ENCODE results near the gene PMEL. TPM values are rescaled to one million over a fixed set of nuclear protein-coding genes. Genes with fewer than 3 reads are reported as not detected.

Gene PMEL
- total and polyA plus RNA-seq, 7 donors, result 0.14 to 0.37 (median 0.22) TPM; not detected in 3

- Histone ChIP-seq H3K4me1 (peaks cover 24% of the 10 kb centered on the region), H3K27ac (no peak overlapping the region), H3K36me3 (ENCODE audit: insufficient read depth in 1 of 2, low read depth in 1 of 2) (peaks cover 5 to 49% of the 10 kb centered on the region in 2 donors), H3K9me3 (no peaks in the 10 kb centered on the region), H3K4me3 (no peak overlapping the region), H3K27me3 (ENCODE audit: insufficient read depth in 3 of 3, low read length in 2 of 3) (no peaks in the 10 kb centered on the region)
- ATAC-seq (no peak), DNase-seq (no peak)
- 90 to 96% (median 91%) methylated on average over 3 of the region's 3 CpGs for WGBS, 3 donors
- intact Hi-C loops (cut with DNase I), result no loop called here
- no peak for TF ChIP-seq CTCF (IDR thresholded peaks at IDR 0.05)
Observed at GRCh38 chr12:55979069-55979468, 13.2 kb upstream of the PMEL start.

DNA sequence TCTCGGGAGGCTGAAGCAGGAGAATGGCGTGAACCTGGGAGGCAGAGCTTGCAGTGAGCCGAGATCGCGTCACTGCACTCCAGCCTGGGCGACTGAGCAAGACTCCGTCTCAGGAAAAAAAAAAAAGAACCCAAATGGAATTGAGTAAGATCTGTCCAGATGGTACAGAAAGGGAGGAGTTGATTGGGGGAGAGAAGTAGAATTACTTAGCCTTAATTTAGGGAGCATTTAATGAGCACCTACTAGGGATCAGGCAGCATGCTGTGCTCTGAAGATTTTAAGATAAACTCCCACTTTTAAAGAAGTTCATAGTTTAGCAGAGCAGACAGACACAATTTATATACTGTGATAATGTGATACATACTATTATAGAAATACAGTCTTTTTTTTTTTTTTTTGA lies 12.6 kb upstream of the PMEL start:
- DNase-seq, result no peak
- peaks cover 24% of the 10 kb centered on the region for H3K4me1 ChIP-seq
- 93 to 97% (median 96%) methylated on average over 7 of the region's 7 CpGs for WGBS, 3 donors
- H3K27ac ChIP-seq, result no peak overlapping the region
- no peaks in the 10 kb centered on the region for H3K9me3 ChIP-seq
- H3K36me3 ChIP-seq (ENCODE audit: insufficient read depth in 1 of 2, low read depth in 1 of 2), result peaks cover 5 to 43% of the 10 kb centered on the region in 2 donors
- no peak for ATAC-seq
- intact Hi-C loops (cut with DNase I), result no loop called here
- H3K27me3 ChIP-seq (ENCODE audit: insufficient read depth in 3 of 3, low read length in 2 of 3), result no peaks in the 10 kb centered on the region
- no peak for TF ChIP-seq CTCF (IDR thresholded peaks at IDR 0.05)
- H3K4me3 ChIP-seq, result no peak overlapping the region

DNA sequence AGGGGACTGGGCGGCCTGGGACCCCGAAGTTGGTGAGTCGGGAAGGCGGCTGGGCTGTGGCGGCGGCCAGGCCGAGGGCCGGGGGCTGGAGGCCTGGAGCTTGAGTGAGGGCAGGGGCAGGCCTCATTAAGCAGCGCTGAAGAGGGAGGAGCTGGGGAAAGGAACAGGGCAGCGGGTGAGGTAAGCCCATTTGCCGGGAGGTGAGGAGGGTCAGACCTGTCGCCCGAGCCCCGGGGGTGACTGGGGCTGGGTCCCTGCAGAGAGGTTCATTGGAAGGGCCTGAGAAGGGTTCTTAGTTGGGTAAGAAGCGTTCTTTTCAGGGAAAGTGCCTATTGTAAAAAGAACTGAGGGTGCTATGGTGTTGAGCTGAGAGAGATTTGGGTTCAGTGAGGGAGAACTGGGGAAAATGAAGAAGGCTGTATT lies 8.5 kb upstream of the PMEL start:
- H3K9me3 ChIP-seq, result no peaks in the 10 kb centered on the region
- DNase-seq, result no peak
- intact Hi-C loops (cut with DNase I), result no loop called here
- WGBS, 3 donors, result 0 to 1% (median 0%) methylated on average over 15 of the region's 15 CpGs
- TF ChIP-seq CTCF (IDR thresholded peaks at IDR 0.05), result no peak
- peaks cover 29% of the 10 kb centered on the region for H3K4me1 ChIP-seq
- H3K27me3 ChIP-seq (ENCODE audit: insufficient read depth in 3 of 3, low read length in 2 of 3), result no peaks in the 10 kb centered on the region
- peak overlapping the region; percentile 99 for H3K27ac ChIP-seq
- H3K4me3 ChIP-seq, result peak overlapping the region; percentile 98
- ATAC-seq, result peak; percentile 18 to 61 (median 46)
- peaks cover 0 to 11% of the 10 kb centered on the region in 2 donors for H3K36me3 ChIP-seq (ENCODE audit: insufficient read depth in 1 of 2, low read depth in 1 of 2)

DNA sequence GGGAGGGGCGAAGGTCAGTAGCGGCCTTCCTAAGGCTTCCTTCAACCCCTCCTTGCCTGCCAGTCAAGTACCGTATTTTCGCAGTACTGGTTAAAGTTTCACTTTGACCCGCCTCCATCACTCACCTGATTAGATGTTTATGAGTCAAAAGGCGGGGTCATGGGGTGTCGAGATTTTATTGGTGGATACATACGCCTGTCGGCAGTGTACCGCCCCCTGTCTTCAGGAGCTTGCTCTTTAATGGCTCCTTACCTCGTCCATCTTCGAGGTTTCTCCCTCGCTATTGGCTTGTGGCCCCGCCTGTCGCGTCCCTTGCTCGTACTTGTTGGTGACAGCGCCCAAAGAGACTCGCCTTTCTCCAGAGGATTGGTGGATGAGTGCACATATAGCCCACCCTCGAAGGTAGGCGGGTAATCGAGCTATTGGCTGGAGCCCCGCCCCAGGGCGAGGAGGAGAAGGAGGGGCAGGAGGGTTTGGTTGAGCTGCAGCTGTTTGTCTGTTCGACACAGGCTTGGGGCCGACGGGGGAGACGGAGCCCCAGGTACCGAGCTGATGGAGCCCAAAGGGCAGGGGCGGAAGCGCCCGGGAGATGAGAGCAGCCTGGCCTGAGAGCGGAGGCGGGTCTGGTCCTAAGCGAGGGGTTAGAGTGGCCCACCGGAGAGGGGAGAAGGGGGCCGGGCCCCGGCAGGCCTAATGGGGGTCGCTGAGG lies 7.9 kb upstream of the PMEL start, which contains the start of gene RAB5B:
RAB5B (plus strand) TSS at position 480 of the 709 bp plus-strand sequence. CDS start 12,883 bp downstream, outside the sequence.
- peak; percentile 25 for TF ChIP-seq CTCF (IDR thresholded peaks at IDR 0.05)
- Histone ChIP-seq H3K4me3 (peak within 1 kb of the TSS; percentile 98), H3K27ac (peak within 1 kb of the TSS; percentile 99), H3K27me3 (ENCODE audit: insufficient read depth in 3 of 3, low read length in 2 of 3) (no peaks in the 10 kb centered on the region), H3K9me3 (no peaks in the 10 kb centered on the region), H3K36me3 (ENCODE audit: insufficient read depth in 1 of 2, low read depth in 1 of 2) (peaks cover 0 to 7% of the 10 kb centered on the region in 2 donors), H3K4me1 (peaks cover 27% of the 10 kb centered on the region)
- peak; percentile 93 to 94 (median 94) for ATAC-seq
- intact Hi-C loops (cut with DNase I), result no loop called here
- 0% methylated on average over 37 to 39 of the region's 39 CpGs for WGBS, 3 donors
- DNase-seq, result peak; percentile 99 to 100

Data from psoas muscle (tissue), 8 donors.